ENCODE results near the gene GPBP1L1. TPM values are rescaled to one million over a fixed set of nuclear protein-coding genes. Genes with fewer than 3 reads are reported as not detected.

Gene GPBP1L1
- total and polyA plus RNA-seq, 2 donors (not counting 1 experiment from before 2014, with no cell fraction given): 77.2 to 104 TPM

GRCh38 chr1:45666836-45667235 is 19.5 kb downstream of the GPBP1L1 start:
- H4K20me1 ChIP-seq (ENCODE audit: control insufficient read depth, extremely low read depth, insufficient read depth, low read length): no peaks in the 10 kb centered on the region
- no peak for TF ChIP-seq CTCF (conservative IDR thresholded peaks at IDR 0.05 in 1 of 2, IDR thresholded peaks at IDR 0.05 in 1 of 2; ENCODE audit: low read depth in 1 of 2, low read length in 2 of 2)
- TF ChIP-seq EZH2 (IDR thresholded peaks at IDR 0.05; ENCODE audit: low read length, missing control alignments): no peak
- no peak for DNase-seq (ENCODE audit: low read depth in 2 of 2)

GRCh38 chr1:45660336-45660735 is 26.0 kb downstream of the GPBP1L1 start:
- no peak for DNase-seq (ENCODE audit: low read depth in 2 of 2)
- Histone ChIP-seq H3K36me3 (ENCODE audit: control insufficient read depth, insufficient read depth, low read length) (peaks cover 9% of the 10 kb centered on the region), H3K27ac (ENCODE audit: insufficient read depth, low read length) (no peak overlapping the region), H2AFZ (ENCODE audit: low read length) (no peak overlapping the region), H3K9me3 (ENCODE audit: control insufficient read depth, insufficient read depth, low read depth, low read length) (no peaks in the 10 kb centered on the region), H3K4me2 (ENCODE audit: extremely low read depth, insufficient read depth, low read length) (no peak overlapping the region), H3K4me1 (ENCODE audit: control insufficient read depth, extremely low read depth, insufficient read depth, low read length) (no peaks in the 10 kb centered on the region), H3K27me3 (ENCODE audit: control insufficient read depth, insufficient read depth, low read length) (no peaks in the 10 kb centered on the region), H3K9ac (ENCODE audit: insufficient read depth, low read length) (no peak overlapping the region), H3K79me2 (ENCODE audit: control insufficient read depth, insufficient read depth, low read length) (peaks cover 32% of the 10 kb centered on the region), H3K4me3 (replicated peaks in 1 of 4; ENCODE audit: control extremely low read depth in 1 of 4, insufficient read depth in 1 of 4, low read depth in 3 of 4, low read length in 4 of 4) (no peak overlapping the region), H4K20me1 (ENCODE audit: control insufficient read depth, extremely low read depth, insufficient read depth, low read length) (no peaks in the 10 kb centered on the region)
- TF ChIP-seq CTCF (conservative IDR thresholded peaks at IDR 0.05 in 1 of 2, IDR thresholded peaks at IDR 0.05 in 1 of 2; ENCODE audit: low read depth in 1 of 2, low read length in 2 of 2) (no peak), EZH2 (IDR thresholded peaks at IDR 0.05; ENCODE audit: low read length, missing control alignments) (no peak)

More at GRCh38 chr1:45666836-45667235, 19.5 kb downstream of the GPBP1L1 start:
- Histone ChIP-seq H3K27me3 (ENCODE audit: control insufficient read depth, insufficient read depth, low read length) (no peaks in the 10 kb centered on the region), H3K4me3 (replicated peaks in 1 of 4; ENCODE audit: control extremely low read depth in 1 of 4, insufficient read depth in 1 of 4, low read depth in 3 of 4, low read length in 4 of 4) (no peak overlapping the region), H3K9me3 (ENCODE audit: control insufficient read depth, insufficient read depth, low read depth, low read length) (no peaks in the 10 kb centered on the region), H3K4me1 (ENCODE audit: control insufficient read depth, extremely low read depth, insufficient read depth, low read length) (peaks cover 12% of the 10 kb centered on the region), H2AFZ (ENCODE audit: low read length) (no peak overlapping the region), H3K9ac (ENCODE audit: insufficient read depth, low read length) (no peak overlapping the region), H3K27ac (ENCODE audit: insufficient read depth, low read length) (no peak overlapping the region), H3K79me2 (ENCODE audit: control insufficient read depth, insufficient read depth, low read length) (peaks cover 80% of the 10 kb centered on the region), H3K4me2 (ENCODE audit: extremely low read depth, insufficient read depth, low read length) (no peak overlapping the region), H3K36me3 (ENCODE audit: control insufficient read depth, insufficient read depth, low read length) (no peaks in the 10 kb centered on the region)

- Histone ChIP-seq H3K4me3 (replicated peaks in 1 of 4; ENCODE audit: control extremely low read depth in 1 of 4, insufficient read depth in 1 of 4, low read depth in 3 of 4, low read length in 4 of 4) (no peak overlapping the region), H3K4me2 (ENCODE audit: extremely low read depth, insufficient read depth, low read length) (no peak overlapping the region), H3K9ac (ENCODE audit: insufficient read depth, low read length) (no peak overlapping the region), H3K9me3 (ENCODE audit: control insufficient read depth, insufficient read depth, low read depth, low read length) (no peaks in the 10 kb centered on the region), H3K27me3 (ENCODE audit: control insufficient read depth, insufficient read depth, low read length) (no peaks in the 10 kb centered on the region), H3K36me3 (ENCODE audit: control insufficient read depth, insufficient read depth, low read length) (peaks cover 11% of the 10 kb centered on the region), H4K20me1 (ENCODE audit: control insufficient read depth, extremely low read depth, insufficient read depth, low read length) (no peaks in the 10 kb centered on the region), H3K4me1 (ENCODE audit: control insufficient read depth, extremely low read depth, insufficient read depth, low read length) (no peaks in the 10 kb centered on the region), H2AFZ (ENCODE audit: low read length) (no peak overlapping the region), H3K79me2 (ENCODE audit: control insufficient read depth, insufficient read depth, low read length) (peaks cover 21% of the 10 kb centered on the region), H3K27ac (ENCODE audit: insufficient read depth, low read length) (no peak overlapping the region)
- no peak for DNase-seq (ENCODE audit: low read depth in 2 of 2)
- no peak for TF ChIP-seq CTCF (conservative IDR thresholded peaks at IDR 0.05 in 1 of 2, IDR thresholded peaks at IDR 0.05 in 1 of 2; ENCODE audit: low read depth in 1 of 2, low read length in 2 of 2)
- TF ChIP-seq EZH2 (IDR thresholded peaks at IDR 0.05; ENCODE audit: low read length, missing control alignments): no peak
Observed at GRCh38 chr1:45659222-45659621, 27.1 kb downstream of the GPBP1L1 start.

All from fibroblast of lung (primary cell).